ENCODE measurements around the gene IRF2BP1.

The IRF2BP1 gene

DNA sequence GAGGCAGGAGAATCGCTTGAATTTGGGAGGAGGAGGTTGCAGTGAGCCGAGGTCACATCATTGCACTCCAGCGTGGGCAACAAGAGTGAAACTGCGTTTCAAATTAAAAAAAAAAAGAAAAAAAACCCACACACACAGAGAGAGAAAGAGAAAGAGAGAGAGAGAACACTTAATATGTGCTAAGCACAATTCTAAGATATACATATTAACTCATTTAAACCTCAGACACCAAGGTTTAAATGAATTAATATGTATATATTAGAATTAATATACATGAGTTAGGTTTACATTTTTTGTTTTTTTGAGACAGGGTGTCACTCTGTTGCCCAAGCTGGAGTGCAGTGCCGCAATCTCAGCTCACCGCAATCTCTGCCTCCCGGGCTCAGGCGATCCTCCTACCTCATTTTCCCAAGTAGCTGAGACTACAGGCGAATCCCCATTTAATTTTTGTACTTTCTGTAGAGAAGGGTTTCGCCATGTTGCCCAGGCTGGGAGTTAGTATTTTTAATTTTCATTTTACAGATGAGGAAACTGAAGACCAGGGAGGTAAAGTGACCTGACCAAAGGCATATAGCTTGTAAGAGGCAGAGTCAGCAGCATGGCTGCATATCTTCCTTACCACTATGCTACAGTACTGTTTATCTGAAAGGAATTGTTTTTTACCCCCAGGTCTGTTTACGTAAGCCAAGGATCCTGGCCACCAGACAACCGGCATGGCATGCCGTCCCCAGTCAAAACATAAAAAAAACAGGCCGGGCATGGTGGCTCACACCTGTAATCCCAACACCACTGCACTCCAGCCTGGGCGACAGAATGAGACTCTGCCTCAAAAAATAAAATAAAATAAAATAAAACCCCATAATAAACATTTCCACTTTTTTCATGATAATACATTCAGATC, 25.3 kb downstream of the IRF2BP1 start:
- DNase-seq = no peak

DNA sequence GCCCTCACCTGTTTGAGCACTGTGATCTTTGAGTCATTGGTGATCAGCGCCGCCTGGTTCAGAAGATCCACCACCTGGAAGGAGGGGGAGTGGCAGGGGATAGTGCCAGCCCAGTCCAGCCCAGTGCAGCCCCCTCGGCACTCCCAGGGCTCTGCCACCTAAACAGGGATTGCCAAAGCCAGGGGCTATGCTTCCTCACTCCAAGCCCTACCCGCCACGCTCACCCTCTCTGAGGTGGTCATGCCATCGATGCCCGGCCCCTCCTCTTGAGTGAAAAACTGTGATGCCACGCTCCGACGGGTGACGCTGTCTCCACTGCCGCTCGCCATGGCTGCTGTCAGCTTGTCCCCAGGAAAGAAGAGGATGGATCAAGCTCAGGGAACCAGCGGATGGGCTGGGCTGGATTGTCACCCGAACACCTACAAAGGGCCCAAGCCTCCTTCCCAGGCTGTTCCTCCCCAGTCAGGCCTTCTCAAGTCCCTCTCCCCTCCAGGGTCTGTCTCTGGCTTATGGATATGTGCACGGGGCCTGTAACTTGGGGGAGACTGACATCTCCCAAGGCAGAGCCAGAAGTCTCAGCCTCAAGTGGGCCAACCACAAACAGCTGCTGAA, 31.7 kb downstream of the IRF2BP1 start:
- DNase-seq = no peak

GRCh38 chr19:45852983-45853382, 33.0 kb downstream of the IRF2BP1 start:
- DNase-seq = no peak

DNA sequence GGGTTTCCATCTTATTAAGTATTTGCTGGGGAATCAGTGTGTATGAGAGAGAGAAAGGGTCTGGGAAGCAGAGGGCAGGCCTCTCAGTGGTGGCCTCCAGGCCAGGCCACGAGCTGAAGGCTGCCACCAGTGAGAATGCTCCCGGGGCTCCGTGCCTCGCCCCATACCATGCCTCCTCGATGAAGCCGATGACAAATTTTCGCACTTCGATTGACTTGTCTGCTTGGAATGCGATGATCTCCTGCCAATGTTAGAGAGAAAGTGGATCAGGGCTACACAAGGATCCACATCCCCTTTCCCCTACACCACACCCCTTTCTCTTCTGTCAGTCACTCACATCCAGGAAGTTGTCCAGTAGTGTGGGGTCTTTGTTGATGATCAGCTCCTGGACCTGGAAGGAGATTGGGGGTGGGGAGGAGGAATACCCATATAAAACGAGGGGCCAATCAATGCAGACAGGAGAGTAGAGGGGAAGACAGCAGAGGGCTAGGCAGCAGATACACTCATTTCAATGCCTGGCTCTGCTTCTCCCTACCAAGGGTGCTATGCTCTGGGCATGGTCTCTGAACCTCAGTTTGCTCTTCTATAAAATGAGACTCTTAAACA, 33.7 kb downstream of the IRF2BP1 start:
- DNase-seq = no peak

DNA sequence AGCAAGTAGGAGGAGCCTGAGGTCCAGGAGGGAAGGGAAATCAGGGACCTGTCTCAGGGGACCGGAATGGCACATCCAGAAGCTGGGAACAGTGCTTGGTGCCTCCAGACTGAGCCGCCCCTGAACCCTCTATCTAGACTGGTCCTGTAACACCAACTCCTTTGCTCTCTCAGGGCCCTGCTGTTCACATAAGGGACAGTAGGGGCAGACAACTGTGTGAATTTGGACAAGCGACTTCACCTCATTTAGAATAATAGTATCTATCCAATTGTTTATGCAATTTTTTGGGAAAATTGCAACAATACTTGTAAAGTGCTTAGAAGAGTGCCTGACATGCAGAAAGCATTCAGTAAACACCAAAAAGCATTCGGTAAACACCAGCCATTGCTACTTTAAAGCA, 37.0 kb downstream of the IRF2BP1 start:
- no peak for DNase-seq

DNA sequence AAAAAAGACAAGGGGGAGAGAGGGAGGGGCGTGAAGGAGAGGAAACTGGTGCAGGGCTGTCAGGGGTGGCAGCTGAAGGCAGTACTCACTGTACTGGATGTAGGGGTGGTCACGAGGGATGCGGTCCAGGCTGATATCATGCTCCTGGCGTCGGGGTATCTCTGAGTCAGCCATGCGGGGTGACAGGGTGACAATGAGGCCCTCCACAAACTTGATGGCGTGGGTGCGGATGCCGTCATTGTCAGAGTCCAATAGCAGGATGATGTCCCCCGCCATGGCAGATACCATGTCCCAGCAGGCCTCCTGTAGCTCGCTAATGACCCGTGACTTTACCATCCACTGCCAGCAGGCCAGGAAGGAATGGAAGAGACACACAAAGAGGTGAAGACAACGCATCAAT, 38.3 kb downstream of the IRF2BP1 start:
- no peak for DNase-seq

GRCh38 chr19:45842198-45842597, 43.7 kb downstream of the IRF2BP1 start:
- no peak for DNase-seq

- no peak for DNase-seq
Measured at GRCh38 chr19:45834970-45835369, 51.0 kb downstream of the IRF2BP1 start.

Data from activated effector memory CD4-positive, alpha-beta T cell treated with Interleukin-2 at 50 U/mL for 16 hours (primary cell).